ENCODE results near the gene KCNJ6. TPM values are rescaled to one million over a fixed set of nuclear protein-coding genes. Genes with fewer than 3 reads are reported as not detected.

KCNJ6 gene
- total RNA-seq, 1 donor from 2014 or later = 10.5 TPM

DNA sequence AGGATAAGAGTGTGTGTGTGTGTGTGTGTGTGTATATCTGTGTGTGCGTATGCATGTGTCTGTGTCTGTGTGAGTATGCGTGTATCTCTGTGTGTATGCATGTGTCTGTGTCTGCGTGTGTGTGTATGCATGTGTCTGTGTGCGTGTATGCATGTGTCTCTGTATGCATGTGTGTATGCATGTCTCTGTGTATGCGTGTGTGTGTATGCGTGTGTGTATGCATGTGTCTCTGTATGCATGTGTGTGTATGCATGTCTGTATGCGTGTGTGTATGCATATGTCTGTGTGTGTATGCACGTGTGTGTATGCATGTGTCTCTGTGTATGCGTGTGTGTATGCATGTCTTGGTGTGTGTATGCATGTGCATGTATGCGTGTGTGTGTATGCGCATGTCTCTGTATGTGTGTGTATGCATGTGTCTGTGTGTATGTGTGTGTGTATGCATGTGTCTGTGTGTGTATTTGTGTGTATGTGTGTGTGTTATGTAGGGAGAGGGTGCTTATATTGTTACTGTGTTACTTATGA, 301.8 kb downstream of the KCNJ6 start:
- H3K4me3 Mint-ChIP-seq (ENCODE audit: unreplicated experiment) = no peak overlapping the region
- peaks cover 15% of the 10 kb centered on the region for H3K9me3 Mint-ChIP-seq (ENCODE audit: unreplicated experiment)
- no peak overlapping the region for H3K27ac Mint-ChIP-seq (ENCODE audit: unreplicated experiment)
- TF ChIP-seq, protein P1, sequence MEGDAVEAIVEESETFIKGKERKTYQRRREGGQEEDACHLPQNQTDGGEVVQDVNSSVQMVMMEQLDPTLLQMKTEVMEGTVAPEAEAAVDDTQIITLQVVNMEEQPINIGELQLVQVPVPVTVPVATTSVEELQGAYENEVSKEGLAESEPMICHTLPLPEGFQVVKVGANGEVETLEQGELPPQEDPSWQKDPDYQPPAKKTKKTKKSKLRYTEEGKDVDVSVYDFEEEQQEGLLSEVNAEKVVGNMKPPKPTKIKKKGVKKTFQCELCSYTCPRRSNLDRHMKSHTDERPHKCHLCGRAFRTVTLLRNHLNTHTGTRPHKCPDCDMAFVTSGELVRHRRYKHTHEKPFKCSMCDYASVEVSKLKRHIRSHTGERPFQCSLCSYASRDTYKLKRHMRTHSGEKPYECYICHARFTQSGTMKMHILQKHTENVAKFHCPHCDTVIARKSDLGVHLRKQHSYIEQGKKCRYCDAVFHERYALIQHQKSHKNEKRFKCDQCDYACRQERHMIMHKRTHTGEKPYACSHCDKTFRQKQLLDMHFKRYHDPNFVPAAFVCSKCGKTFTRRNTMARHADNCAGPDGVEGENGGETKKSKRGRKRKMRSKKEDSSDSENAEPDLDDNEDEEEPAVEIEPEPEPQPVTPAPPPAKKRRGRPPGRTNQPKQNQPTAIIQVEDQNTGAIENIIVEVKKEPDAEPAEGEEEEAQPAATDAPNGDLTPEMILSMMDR (IDR thresholded peaks at IDR 0.05) = no peak
- no peaks in the 10 kb centered on the region for H3K36me3 Mint-ChIP-seq (ENCODE audit: unreplicated experiment)
- DNase-seq (ENCODE audit: extremely low spot score, unreplicated experiment) = no peak
- H3K27me3 Mint-ChIP-seq (ENCODE audit: unreplicated experiment) = no peaks in the 10 kb centered on the region
- H3K4me1 Mint-ChIP-seq (ENCODE audit: unreplicated experiment) = peaks cover 8% of the 10 kb centered on the region

DNA sequence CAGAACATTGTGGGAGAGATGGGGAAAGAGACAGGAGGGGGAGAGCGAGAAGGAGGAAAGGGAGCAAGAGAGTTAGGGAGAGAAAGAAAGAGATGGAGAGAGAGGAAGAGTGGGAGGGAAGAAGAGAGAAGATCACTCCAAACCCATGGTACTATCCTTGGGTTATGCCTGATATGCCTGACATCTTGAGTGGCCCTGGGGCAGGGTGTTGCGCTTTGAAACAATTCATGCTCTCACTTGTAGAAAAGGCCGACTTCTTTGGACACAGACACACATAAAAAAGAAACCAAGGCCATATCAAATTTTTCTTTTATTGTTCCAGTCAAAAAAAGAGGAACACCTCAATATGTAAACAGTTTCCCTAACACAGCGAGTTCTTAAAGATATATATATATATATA, 309.2 kb downstream of the KCNJ6 start:
- H3K27me3 Mint-ChIP-seq (ENCODE audit: unreplicated experiment) = no peaks in the 10 kb centered on the region
- TF ChIP-seq, protein P1 (IDR thresholded peaks at IDR 0.05) = no peak
- H3K4me1 Mint-ChIP-seq (ENCODE audit: unreplicated experiment) = no peaks in the 10 kb centered on the region
- H3K36me3 Mint-ChIP-seq (ENCODE audit: unreplicated experiment) = no peaks in the 10 kb centered on the region
- peaks cover 4% of the 10 kb centered on the region for H3K9me3 Mint-ChIP-seq (ENCODE audit: unreplicated experiment)
- H3K4me3 Mint-ChIP-seq (ENCODE audit: unreplicated experiment) = no peak overlapping the region
- no peak overlapping the region for H3K27ac Mint-ChIP-seq (ENCODE audit: unreplicated experiment)
- DNase-seq (ENCODE audit: extremely low spot score, unreplicated experiment) = no peak

DNA sequence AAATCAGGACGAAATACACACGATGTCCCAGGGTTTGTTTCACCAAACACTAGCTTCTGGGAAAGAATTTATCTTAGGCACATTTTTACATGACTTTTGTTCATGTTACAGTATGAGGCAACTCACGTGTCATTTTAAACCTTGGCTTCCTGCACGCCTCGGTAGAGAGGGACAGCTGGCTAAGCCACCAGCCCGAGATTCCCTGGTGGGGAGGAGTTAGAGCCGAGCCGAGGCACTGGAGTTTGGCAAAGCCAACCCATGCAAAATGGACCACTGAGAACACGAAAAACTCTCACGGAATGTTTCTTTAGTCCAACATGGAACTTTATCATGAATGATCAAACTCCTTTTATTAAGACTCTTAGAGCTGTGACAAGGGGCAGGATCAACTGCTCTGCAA, 309.7 kb downstream of the KCNJ6 start:
- DNase-seq (ENCODE audit: extremely low spot score, unreplicated experiment) = no peak
- Mint-ChIP-seq H3K36me3 (ENCODE audit: unreplicated experiment) (no peaks in the 10 kb centered on the region), H3K9me3 (ENCODE audit: unreplicated experiment) (peaks cover 4% of the 10 kb centered on the region), H3K4me3 (ENCODE audit: unreplicated experiment) (no peak overlapping the region), H3K27ac (ENCODE audit: unreplicated experiment) (no peak overlapping the region), H3K4me1 (ENCODE audit: unreplicated experiment) (no peaks in the 10 kb centered on the region), H3K27me3 (ENCODE audit: unreplicated experiment) (no peaks in the 10 kb centered on the region)
- TF ChIP-seq, protein P1 (IDR thresholded peaks at IDR 0.05) = no peak

DNA sequence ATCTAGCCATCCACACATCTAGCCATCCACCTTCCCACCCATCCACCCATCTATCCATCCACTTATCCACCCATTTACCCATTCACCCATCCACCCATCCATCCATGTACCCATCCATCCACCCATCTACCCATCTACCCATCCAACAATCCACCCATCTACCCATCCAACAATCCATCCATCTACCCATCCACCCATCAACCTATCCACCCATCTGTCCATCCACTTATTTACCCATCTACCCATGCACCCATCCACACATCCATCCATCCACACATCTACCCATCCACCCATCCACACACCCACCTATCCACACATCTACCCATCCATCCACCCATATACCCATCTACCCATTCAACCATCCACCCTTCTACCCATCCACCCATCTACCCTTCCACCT, 311.3 kb downstream of the KCNJ6 start:
- H3K4me1 Mint-ChIP-seq (ENCODE audit: unreplicated experiment) = no peaks in the 10 kb centered on the region
- no peaks in the 10 kb centered on the region for H3K27me3 Mint-ChIP-seq (ENCODE audit: unreplicated experiment)
- no peaks in the 10 kb centered on the region for H3K36me3 Mint-ChIP-seq (ENCODE audit: unreplicated experiment)
- TF ChIP-seq, protein P1 (IDR thresholded peaks at IDR 0.05) = no peak
- DNase-seq (ENCODE audit: extremely low spot score, unreplicated experiment) = no peak
- no peak overlapping the region for H3K27ac Mint-ChIP-seq (ENCODE audit: unreplicated experiment)
- no peak overlapping the region for H3K4me3 Mint-ChIP-seq (ENCODE audit: unreplicated experiment)
- H3K9me3 Mint-ChIP-seq (ENCODE audit: unreplicated experiment) = peaks cover 7% of the 10 kb centered on the region

DNA sequence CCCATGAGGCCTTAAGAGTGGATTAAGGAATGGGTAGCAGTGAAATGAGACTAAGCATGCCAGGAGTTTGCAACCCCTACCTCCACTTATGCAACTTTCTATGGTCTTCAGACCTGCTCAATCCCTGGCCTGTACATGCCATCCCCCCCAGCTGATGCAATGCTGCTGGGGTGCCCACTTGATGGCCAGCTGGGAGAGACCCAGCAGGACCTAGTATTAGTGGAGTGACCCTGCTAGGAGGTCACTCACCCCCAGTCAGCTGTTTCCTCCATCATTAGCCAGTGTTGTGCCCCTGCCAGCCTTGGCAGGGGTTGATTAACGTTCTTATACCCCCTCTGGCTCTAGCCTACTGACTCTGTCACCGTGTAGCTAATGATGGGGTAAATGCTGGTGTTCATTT, 313.1 kb downstream of the KCNJ6 start:
- peaks cover 7% of the 10 kb centered on the region for H3K9me3 Mint-ChIP-seq (ENCODE audit: unreplicated experiment)
- no peak for DNase-seq (ENCODE audit: extremely low spot score, unreplicated experiment)
- no peaks in the 10 kb centered on the region for H3K36me3 Mint-ChIP-seq (ENCODE audit: unreplicated experiment)
- TF ChIP-seq, protein P1 (IDR thresholded peaks at IDR 0.05) = no peak
- H3K4me3 Mint-ChIP-seq (ENCODE audit: unreplicated experiment) = no peak overlapping the region
- H3K4me1 Mint-ChIP-seq (ENCODE audit: unreplicated experiment) = no peaks in the 10 kb centered on the region
- no peaks in the 10 kb centered on the region for H3K27me3 Mint-ChIP-seq (ENCODE audit: unreplicated experiment)
- H3K27ac Mint-ChIP-seq (ENCODE audit: unreplicated experiment) = no peak overlapping the region

Measured in osteocyte (in vitro differentiated cells).